GM12873 (cell line): ENCODE measurements around the gene MRPL49.

Source experiments
- TF ChIP-seq, protein P1 (sequence below): IDR thresholded peaks from 2 replicates; pipeline ENCODE4 v1.5.1; 2012; ENCODE audit warnings: low read depth, mild to moderate bottlenecking, moderate library complexity, low read length, control low read depth; ENCODE audit not compliant: insufficient read depth; ENCODE audit errors: missing control alignments

The MRPL49 gene

DNA sequence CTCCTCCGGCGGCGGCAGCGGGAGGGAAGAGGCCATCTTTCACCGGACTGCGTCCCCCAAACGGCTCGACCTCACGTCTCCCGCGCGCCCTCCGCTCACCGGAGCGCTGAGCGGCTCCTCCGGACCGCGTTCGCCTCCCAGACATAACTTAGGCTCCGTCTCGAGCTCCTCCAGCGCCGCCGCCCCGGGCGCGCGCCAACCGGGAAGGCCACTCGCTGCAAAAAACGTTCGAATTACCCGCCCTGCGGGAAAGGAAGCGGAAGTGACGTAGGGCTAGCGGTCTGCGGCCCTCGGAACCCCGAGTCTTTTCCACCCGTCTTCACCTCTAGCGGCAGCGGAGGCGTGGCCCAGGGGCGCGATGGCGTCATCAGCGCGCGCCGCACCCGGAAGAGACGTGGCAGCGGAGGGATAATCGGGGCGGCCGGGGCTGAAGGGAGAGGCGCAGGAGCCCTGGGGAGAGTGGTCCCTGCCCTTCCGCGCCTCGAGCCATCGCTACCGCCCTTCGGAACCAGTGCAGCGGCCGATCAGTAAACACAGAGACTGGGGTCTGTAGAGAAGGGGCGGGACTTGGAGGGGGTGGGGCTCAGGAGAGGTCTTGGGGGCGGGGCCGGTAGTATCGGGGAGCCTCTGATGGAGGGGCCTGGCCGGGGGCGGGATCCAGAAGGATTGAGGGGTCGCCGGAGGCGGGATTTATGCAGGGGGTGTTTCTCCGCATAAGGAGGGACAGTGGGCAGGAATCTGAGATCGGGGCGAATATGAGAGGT, 38.1 kb upstream of the MRPL49 start, which contains the start of the genes CDCA5 and ZFPL1:
Gene CDCA5 (minus strand): TSS at position 207 of the 764 bp plus-strand sequence. CDS start 62 bp downstream, at position 145.
Gene ZFPL1 (plus strand): TSS at position 389 of the 764 bp plus-strand sequence. CDS start 477 bp downstream, outside the sequence.
- TF ChIP-seq, protein P1, sequence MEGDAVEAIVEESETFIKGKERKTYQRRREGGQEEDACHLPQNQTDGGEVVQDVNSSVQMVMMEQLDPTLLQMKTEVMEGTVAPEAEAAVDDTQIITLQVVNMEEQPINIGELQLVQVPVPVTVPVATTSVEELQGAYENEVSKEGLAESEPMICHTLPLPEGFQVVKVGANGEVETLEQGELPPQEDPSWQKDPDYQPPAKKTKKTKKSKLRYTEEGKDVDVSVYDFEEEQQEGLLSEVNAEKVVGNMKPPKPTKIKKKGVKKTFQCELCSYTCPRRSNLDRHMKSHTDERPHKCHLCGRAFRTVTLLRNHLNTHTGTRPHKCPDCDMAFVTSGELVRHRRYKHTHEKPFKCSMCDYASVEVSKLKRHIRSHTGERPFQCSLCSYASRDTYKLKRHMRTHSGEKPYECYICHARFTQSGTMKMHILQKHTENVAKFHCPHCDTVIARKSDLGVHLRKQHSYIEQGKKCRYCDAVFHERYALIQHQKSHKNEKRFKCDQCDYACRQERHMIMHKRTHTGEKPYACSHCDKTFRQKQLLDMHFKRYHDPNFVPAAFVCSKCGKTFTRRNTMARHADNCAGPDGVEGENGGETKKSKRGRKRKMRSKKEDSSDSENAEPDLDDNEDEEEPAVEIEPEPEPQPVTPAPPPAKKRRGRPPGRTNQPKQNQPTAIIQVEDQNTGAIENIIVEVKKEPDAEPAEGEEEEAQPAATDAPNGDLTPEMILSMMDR = no peak

DNA sequence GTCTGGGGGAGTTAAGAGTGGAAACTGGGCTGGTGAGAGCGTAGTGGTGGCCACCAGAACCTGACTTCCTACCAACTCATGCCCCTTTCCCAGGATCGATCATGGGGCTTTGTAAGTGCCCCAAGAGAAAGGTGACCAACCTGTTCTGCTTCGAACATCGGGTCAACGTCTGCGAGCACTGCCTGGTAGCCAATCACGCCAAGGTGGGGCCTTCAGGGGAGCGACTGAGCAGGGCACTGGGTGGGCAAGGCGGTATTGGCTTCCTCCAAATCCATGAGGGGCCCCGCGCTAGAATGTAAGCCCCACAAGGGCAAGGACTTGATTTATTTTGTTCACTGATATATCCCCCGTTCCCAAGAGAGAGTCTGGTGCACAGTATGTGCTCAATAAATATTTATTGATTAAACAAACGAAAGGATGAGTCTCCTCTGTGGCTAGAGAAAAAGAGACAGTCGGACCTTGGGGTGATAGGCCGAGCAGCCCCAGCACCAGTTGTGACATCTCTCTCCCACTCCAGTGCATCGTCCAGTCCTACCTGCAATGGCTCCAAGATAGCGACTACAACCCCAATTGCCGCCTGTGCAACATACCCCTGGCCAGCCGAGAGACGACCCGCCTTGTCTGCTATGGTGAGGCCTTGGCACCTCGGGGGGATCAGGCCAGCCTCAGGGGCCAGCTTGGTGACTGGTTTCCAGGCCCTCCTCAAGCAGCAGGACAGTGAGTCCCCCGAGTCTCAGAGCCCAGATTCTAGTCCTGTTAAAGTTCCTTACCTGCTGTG, 37.3 kb upstream of the MRPL49 start:
- TF ChIP-seq, protein P1 = no peak

DNA sequence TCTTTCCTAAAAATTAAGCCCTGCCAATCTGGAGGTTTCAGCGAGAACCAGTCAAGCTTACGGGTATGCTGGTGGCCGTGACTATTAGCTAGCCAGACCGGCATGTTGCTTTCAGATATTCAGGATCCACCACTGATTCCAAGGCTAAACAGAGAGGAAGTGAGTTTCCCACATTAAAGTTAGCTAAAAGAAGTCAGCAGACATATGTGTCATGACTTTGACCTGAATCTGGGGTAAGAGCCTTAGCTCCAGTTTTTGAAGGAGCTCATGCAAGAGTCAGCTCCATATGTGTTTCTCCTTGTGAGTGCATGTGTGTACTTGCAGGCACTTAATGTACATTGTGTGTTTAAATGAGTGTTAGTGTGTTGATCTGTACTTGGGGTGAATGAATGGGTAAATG, 36.7 kb upstream of the MRPL49 start:
- TF ChIP-seq, protein P1 = no peak

DNA sequence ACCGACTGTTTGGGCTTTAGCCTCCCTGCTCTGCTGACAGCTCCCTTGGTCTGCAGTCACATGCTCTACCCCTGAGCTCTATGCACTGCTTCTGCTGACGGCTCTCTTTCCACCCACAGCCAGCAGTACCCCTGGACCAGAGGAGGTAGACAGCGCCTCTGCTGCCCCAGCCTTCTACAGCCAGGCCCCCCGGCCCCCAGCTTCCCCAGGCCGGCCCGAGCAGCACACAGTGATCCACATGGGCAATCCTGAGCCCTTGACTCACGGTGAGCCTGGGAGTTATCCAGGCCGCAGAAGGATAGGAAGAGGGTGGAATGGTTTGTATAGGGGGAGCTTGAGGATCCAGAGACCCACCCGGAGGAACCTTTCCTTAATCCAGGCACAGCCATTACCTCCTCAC, 35.3 kb upstream of the MRPL49 start:
- TF ChIP-seq, protein P1 = no peak

DNA sequence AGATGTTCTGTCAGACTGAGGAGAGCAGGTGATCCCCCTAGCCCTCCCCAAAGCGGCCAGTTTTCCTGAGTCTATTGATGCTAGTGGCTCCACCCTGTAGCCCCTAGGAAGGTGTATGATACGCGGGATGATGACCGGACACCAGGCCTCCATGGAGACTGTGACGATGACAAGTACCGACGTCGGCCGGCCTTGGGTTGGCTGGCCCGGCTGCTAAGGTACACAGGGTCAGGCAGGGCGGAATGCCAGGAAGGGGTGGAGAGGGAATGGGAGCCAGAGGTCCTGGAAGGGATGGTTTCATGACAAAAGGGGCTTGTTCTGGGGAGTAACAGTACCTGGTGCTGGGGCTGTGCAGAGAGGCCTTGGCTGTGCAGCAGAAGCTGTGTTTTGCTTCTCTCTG, 34.9 kb upstream of the MRPL49 start:
- TF ChIP-seq, protein P1 = no peak

DNA sequence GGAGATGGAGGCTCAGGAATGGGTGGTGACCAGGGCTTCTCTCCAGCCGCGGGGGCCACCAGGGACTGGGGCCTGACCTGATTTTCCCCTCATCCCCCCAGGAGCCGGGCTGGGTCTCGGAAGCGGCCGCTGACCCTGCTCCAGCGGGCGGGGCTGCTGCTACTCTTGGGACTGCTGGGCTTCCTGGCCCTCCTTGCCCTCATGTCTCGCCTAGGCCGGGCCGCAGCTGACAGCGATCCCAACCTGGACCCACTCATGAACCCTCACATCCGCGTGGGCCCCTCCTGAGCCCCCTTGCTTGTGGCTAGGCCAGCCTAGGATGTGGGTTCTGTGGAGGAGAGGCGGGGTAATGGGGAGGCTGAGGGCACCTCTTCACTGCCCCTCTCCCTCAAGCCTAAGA, 34.3 kb upstream of the MRPL49 start:
- TF ChIP-seq, protein P1 = no peak

DNA sequence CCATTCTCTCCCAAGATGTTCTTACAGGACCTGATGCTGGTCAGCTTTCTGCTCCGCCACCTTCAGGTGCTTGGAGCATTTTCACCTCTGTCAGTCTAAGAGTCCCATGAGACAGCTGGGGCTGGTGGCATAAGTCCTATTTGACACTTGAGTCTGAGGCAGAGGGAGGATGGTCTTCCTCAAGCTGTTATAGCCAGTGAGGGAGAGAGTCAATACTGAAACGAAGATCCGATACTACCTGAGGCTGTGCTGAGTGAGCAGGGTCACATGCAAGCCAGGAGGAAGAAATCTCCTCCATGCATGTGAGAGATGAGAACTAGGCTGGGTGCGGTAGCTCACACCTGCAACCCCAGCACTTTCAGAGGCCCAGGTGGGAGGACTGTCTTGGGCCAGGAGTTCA, 32.5 kb upstream of the MRPL49 start:
- TF ChIP-seq, protein P1 = no peak
